Activated CD4-positive, alpha-beta T cell treated with anti-CD3 and anti-CD28 coated beads for 1 hour (primary cell): ENCODE data around the gene CNNM3.
"Not testable (repeated sequence)": the region's sequence is repeated elsewhere in the genome, so short reads cannot be mapped to it uniquely, and the experiment has no call there.

Experiments used
- DNase-seq: peaks from one replicate; pipeline ENCODE4 v3.0.0-alpha.2; 2020

The CNNM3 gene

GRCh38 chr2:96800061-96801004 lies 15.7 kb upstream of the CNNM3 start:
- no peak for DNase-seq

DNA sequence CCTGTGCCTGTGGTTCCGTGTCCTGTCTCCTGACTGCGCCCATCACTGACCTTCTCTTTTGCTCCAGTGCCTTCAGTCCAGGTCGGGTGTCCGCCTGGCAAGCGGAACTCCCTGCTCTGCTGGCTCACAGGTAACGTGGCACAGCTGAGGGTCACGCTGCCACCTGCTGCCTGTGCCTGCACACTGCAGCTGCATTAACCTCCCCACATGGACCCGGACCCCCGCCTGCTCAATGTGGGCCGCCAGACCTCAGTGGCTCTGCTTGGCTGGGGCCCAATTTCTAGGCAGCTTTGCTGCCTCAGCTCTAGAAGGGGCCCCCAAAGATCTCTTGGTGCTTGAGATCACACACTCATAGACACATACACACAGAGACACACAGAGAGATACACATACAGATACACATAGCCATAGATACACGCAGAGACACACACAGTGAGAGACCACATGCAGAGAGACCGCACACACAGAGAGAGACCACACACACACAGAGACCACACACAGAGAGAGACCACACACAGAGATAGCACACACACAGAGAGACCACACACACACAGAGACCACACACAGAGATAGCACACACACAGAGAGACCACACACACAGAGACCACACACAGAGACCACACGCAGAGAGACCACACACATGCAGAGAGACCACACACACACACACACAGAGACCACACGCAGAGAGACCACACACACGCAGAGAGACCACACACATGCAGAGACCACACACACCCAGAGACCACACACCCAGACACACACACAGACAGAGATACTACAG lies 14.9 kb upstream of the CNNM3 start:
- peak; percentile 57 for DNase-seq

GRCh38 chr2:96801786-96802595 lies 14.1 kb upstream of the CNNM3 start:
- no peak for DNase-seq

DNA sequence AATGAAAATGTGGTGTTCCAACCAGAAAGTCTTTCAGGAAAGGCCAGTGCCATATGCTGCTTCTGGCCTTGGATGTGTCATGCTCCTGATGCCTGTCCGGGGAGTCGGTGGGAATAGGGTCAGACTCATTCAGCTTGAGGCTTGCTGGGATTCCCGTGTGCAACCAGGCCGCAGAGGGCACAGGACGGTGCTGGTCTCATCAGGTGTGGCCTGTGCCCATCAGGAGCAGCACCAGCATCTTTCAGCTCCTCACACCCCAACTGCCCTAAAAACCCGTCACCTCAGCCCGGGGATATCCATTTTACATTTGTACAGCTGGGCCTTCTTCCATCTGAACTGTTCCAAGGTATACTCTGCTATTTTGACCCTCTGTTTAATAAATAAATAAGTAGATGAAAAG lies 13.3 kb upstream of the CNNM3 start:
- no peak for DNase-seq

DNA sequence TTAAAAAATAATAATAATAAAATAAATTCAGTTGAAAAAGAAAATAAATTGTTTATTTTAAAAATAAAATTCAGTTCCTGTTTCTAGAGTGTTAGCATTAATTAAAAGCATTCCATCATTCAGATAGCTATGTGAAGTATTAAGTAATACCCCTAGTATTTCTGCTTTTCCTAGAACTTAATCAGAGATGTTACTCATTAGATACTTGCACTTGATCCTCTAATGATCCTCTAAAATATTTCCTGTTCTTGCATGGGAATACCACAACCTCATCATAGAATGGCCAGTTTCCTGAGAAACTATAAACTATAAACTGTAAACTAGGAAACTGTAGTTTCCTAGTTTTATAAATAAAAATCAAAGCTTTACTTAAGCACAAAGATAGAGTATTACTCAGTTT lies 11.1 kb upstream of the CNNM3 start:
- no peak for DNase-seq

DNA sequence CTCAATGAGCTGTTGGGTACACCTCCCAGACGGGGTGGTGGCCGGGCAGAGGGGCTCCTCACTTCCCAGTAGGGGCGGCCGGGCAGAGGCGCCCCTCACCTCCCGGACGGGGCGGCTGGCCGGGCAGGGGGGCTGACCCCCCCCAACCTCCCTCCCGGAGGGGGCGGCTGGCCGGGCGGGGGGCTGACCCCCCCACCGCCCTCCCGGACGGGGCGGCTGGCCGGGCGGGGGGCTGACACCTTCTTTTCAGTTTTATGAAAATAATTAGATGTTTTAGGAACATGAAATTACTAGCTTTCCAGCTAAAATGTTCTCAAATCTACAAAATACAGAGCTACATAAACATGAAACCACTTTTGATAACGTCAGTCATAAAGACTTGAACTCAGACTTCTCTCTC lies 10.1 kb upstream of the CNNM3 start:
- DNase-seq, result not testable (repeated sequence)

DNA sequence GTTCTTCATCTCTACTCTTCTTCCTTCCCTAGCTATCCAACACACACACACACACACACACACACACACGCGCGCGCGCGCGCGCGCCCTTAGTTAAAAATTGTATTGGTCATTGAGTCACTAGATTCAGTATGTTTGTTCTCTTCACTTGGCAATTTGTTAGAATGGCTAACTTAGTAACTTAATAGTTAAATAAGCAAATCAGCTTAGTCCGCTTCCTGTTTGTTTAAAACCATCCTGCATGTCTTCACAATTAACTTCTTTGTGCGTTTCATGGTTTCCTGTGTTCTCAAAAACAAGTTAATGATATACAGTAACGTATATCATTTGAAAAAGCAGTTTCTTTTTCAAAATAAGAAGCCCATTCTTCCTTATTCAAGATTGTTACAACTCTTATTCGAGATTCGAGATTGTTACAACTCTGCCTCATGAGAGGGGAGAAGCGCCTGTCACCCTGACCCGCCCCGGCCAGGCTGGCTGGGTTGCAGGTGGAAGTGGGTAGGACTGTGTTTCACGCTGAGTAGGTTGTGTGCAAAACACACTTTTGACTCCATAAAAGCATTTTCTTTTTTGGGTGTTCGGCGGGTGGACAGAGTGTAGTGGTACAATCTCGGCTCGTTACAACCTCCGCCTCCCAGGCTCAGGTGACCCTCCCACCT lies 9.5 kb upstream of the CNNM3 start:
- no peak for DNase-seq

GRCh38 chr2:96807127-96807471 lies 9.0 kb upstream of the CNNM3 start:
- DNase-seq, result no peak

DNA sequence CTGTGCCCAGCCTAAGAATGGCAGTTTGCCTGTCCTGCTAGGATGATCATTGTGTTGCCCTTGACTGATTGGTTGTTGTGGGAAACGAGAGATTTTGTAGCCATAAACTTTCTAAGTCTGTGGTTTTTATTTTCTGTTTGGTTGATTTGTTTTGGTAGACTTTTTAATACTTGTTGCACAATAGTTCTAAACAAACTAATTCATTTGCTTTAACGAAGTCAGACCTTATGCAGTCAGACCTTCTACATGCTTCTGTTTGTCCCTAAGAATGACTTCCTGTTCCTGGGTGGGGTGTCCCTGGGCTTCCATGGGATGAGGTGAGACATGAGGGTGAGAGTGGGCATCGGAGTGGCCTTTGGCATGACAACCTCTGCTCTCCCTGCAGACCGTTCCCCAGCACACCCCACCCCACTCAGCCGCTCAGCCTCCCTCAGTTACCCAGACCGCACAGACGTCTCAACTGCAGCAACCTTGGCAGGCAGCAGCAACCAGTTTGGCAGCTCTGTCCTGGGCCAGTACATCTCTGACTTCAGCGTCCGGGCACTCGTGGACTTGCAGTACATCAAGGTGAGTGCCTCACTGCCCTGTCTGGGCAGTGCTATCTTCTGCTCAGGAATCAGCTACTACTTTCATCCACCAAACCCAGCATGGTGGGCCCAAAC lies 7.8 kb upstream of the CNNM3 start:
- DNase-seq, result no peak

DNA sequence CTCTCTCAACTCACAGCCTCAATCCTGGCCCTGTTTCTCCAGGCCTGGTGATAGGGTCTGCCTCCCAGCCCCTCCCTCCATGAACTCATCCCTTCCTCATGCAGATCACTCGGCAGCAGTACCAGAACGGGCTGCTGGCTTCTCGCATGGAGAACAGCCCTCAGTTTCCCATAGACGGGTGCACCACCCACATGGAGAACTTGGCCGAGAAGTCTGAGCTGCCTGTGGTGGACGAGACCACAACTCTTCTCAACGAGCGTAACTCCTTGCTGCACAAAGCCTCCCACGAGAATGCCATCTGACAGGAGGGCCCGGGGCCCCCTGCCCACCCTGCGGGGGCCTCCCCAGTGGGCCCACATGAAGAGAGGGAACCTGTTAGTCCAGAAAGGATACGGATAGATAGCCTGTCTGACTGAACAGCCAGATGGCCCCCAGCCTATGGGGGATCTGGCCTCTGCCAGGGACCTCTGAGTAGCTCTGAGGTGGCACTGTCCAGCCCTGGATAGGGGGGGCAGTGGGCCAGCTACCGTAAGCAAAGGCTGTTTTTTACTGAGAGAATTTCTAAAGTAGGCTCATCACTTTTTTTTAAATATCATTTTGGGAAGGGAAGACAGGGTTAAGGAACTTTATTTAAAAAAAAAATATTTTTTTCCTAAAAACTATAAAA lies 6.7 kb upstream of the CNNM3 start:
- no peak for DNase-seq

DNA sequence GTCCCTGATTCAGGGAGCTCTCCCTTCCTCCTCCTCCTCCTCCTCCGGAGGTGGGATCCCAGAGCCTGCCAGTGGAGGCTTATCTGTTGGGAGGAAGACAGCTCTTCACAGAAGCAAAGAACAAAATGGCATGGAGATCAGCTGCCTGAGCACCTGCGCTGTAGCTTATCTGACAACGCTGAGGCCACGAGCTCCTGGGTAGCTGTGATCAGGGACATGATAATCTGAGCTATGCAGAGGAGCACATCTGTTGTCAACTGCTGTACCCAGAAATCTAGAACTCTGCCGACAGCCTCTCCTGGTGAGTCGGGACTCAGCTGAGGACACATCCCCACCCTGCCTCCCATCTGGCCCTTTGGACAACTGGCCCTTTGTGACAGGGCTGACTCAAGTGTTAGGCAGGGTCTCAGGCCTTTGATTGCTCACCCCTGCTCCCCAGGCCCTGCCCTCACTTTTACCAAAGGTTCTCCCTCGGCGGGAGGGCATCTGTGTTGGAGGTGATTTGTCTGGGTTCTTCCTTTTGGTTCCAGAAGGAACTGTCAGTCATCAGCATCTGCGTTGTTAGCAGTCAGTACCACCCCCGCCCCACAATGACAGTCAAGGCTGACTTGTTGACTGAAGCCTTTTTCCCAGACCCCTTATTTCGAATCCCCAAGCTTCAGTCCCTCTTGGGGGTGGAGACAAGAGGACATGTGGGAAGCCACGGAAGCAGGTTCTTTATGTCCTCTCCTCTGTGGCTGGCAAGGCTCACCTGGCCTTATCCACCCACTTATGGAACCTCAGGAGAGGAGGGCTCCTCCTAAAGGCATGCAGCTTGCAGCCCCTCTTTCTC lies 5.9 kb upstream of the CNNM3 start:
- DNase-seq, result no peak

DNA sequence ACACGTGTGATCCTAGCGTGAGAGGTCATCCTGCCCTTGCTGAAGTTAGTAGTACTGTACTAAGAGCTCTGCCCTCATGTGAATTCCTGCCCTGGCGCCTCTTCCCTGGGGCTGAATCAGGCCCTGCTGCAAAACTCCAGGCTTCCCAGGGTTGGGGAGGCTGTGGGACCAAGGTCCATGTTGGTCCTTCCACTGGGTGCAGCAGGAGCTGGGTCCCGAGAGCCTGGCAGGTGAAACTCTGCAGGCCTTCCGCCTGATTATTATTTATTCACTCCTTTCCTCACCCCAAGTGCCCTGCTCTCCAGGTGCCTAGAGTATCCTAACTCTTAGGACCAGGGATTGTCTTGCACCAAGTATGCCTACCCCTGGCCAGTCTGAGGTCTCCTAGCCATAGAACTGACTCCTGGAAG lies 5.3 kb upstream of the CNNM3 start:
- no peak for DNase-seq

GRCh38 chr2:96811917-96812316 lies 4.2 kb upstream of the CNNM3 start:
- DNase-seq, result no peak

DNA sequence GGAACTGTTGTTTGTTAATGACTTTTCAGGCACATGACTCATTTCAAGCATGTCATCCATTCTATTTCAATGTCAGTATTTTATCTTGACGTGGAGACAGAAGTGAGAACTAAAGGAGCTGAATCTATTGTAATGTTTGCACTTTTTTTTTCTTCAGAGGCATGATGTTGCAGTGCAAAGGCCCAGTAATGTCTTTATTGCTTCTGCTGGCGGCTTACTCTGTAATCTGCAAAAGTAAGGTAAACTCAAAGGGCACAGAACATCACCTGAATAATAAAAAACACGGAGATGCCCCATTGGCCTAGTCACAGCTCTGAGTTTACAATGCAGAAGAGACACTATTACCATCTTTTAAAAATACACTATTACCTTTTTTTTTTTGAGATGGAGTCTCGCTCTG lies 2.4 kb upstream of the CNNM3 start:
- no peak for DNase-seq

DNA sequence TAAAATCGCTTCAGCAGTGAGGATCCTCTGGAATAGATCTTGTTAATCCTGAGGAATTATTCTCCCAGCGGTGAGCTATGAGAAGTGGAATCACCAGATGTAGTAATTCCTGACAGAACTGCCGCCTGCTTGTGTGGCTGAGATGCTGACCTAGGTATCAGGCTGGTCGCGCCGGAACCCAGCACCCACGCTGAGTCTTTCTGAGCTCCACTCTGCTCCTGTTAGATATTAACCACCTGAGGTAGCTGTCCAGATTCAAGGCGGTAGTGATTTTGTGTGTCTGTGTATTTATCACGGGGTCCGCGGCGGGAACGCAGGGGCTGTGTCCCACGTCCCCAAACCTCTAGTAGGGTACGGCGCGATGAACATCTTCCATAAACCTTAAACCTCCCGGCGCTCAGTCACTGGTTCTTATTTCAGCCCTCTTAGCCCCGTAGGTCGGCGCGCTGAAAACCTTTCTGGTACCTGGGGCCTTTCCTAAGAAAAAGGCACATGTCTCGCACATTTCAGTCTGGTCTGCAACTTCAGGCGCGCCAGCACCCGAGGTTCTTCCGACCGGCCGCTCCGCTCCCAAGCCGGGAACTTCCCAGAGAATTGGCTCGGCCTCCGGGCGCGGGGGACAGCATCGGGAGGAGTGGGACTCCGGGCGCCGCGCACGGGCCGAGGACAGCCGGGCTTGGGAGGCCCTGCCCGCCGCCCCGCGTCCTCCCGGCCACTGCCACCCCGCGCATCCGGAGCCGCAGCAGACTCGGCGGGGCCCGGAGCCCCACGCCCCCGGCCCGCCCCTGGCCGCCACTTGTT lies 542 bp upstream of the CNNM3 start:
- DNase-seq, result no peak

DNA sequence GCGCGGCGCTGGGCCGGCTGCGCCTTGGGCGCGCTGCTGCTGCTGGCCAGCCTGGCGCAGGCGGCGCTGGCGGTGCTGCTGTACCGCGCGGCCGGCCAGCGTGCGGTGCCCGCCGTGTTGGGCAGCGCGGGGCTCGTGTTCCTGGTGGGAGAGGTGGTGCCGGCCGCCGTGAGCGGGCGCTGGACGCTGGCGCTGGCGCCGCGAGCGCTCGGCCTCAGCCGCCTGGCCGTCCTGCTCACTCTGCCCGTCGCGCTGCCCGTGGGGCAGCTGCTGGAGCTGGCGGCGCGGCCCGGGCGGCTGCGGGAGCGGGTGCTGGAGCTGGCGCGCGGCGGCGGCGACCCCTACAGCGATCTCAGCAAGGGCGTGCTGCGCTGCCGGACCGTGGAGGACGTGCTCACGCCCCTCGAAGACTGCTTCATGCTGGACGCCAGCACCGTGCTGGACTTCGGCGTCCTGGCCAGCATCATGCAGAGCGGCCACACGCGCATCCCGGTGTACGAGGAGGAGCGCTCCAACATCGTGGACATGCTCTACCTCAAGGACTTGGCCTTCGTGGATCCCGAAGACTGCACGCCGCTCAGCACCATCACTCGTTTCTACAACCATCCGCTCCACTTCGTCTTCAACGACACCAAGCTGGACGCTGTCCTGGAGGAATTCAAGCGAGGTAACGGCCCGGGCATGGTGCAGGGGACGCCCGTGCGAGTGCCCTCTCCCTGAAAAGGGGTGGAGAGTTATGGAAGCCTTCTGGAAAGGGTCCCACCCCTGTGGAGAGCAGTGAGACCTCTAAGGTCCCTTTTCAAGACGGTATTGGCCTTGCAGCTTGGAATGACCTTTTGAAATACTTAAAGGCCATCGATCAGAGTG lies 1.0 kb downstream of the CNNM3 start:
- no peak for DNase-seq

DNA sequence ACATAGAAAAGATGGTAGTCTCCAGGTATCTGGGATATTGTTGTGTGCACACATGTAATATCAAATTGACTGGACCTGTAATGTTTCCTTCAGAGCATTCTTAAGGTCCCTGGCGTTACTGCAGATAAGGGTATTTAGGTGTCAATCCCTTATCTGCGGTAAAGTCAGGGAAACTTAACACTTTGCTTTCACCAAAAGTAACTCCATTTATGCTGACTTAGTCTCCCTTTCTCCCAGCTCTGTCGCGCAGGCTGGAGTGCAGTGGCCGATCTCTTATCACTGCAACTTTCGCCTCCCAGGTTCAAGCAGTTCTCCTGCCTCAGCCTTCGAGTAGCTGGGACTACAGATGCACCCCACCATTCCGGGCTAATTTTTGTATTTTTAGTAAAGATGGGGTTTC lies 1.8 kb downstream of the CNNM3 start:
- no peak for DNase-seq

- no peak for DNase-seq
Measured at GRCh38 chr2:96819128-96819875, 3.2 kb downstream of the CNNM3 start.
